LNCaP clone FGC (cell line): ENCODE data around the gene GPC1.

Source experiments
- DNase-seq: peaks from one replicate; pipeline ENCODE4 v3.0.0-alpha.2; 2011; ENCODE audit warnings: low read depth
- H3K4me3 ChIP-seq: 2 replicates; pipeline ENCODE4 v1.5.1; 2011; ENCODE audit warnings: mild to moderate bottlenecking, low read depth, low read length, control low read depth
- CTCF ChIP-seq: IDR thresholded peaks from 2 replicates; pipeline ENCODE4 v1.5.1; 2012; ENCODE audit warnings: mild to moderate bottlenecking; ENCODE audit not compliant: control insufficient read depth, insufficient read depth; ENCODE audit errors: extremely low read depth

GPC1 gene

GRCh38 chr2:240423788-240424191, 11.7 kb upstream of the GPC1 start:
- DNase-seq: no peak
- H3K4me3 ChIP-seq: no peak overlapping the region
- no peak for TF ChIP-seq CTCF

- DNase-seq: no peak
Measured at GRCh38 chr2:240424341-240425235, 10.9 kb upstream of the GPC1 start.

GRCh38 chr2:240425236-240425615, 10.2 kb upstream of the GPC1 start:
- no peak for DNase-seq
- no peak overlapping the region for H3K4me3 ChIP-seq
- no peak for TF ChIP-seq CTCF

More at GRCh38 chr2:240424341-240425235, 10.9 kb upstream of the GPC1 start:
- no peak for TF ChIP-seq CTCF
- H3K4me3 ChIP-seq: no peak overlapping the region

GRCh38 chr2:240425697-240426096, 9.8 kb upstream of the GPC1 start:
- TF ChIP-seq CTCF: no peak
- H3K4me3 ChIP-seq: no peak overlapping the region
- no peak for DNase-seq

- TF ChIP-seq CTCF: no peak
- no peak for DNase-seq
- no peak overlapping the region for H3K4me3 ChIP-seq
Measured at GRCh38 chr2:240426845-240427721, 8.4 kb upstream of the GPC1 start.

GRCh38 chr2:240427729-240428128, 7.7 kb upstream of the GPC1 start:
- DNase-seq: no peak

More at GRCh38 chr2:240427729-240428128, 7.7 kb upstream of the GPC1 start:
- no peak overlapping the region for H3K4me3 ChIP-seq
- no peak for TF ChIP-seq CTCF
